Hematopoietic multipotent progenitor cell treated with erythropoietin and hydrocortisone succinate and interleukin-3 and kit ligand, for 4 days (in vitro differentiated cells): ENCODE results near the gene TAS2R41.
A peak's percentile ranks its signal among the peaks of the same experiment; 100 is the strongest.
"Not testable (repeated sequence)": the region's sequence is repeated elsewhere in the genome, so short reads cannot be mapped to it uniquely, and the experiment has no call there.

ENCODE experiments used
- DNase-seq: peaks from one replicate; pipeline ENCODE4 v3.0.0-alpha.2; 2015

The TAS2R41 gene

DNA sequence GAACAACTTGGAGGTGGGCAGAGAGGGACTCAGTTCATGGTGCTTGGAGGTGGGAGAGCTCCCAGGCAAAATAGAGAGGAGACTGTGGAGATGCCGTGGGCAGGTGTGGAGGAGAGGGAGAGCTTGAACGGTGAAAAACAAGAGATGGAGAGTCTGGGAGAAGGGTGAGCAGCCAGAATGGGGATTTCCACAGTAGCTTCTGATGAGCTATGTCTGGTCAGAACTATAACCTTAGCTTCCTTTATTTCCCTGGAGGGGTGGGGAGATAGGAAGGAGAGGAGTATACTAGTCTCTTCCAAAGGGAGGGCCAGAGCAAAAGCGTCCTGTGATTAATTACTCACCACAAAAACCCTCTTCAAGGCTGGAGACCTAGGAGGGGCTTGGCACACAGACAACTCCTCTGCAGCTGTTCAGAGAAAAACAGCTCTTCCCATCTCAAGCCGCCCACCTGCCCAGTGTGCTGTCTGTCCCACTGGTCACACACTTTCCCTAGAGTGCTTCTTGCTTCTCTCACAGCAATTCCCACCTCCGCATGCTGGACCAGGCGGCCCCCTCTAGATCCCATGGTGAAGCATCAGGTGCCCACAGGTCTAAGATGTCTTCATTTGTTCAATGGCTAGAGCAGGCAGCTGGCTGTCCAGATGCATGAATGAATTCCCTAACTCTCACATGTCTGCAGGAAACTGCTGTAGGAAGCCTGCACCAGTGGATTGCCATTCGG is 41.9 kb downstream of the TAS2R41 start:
- peak; percentile 51 for DNase-seq

DNA sequence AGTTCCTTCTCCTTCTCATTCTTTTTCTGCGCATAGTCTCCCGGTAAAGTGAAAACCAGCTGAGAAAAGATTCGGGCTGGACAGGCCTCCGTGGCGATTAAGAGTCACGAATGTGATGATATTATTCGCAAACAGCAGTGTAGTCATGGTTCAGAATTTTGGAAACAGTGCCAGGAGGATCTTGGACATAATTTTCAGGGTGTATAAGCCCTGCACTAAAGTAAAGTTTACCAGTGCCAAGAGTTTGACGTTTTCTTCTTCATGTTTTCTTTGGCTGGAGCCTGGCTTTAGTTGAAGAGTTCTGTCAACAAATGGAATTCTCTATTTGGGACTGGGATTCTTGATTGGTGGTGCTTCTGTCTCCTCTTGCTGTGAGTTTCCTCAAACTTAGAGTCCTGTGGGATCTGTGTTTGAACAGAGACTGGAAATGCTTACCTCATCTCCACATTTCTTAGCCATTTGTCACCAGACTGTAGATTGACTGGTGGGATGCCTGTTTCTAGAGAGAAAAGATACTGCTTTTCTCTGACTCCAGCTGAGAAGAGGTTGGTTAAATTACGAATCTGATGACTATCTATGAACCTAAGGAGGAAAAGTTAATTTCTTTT is 44.7 kb downstream of the TAS2R41 start:
- not testable (repeated sequence) for DNase-seq
